PFSK-1 (cell line): ENCODE results near the gene ARHGEF16.

Source experiments
- POLR2AphosphoS5 ChIP-seq: IDR thresholded peaks from 2 replicates; pipeline ENCODE4 v1.6.1; 2012; ENCODE audit warnings: low read depth, mild to moderate bottlenecking, control low read depth, low read length, moderate library complexity
- SIN3A ChIP-seq: IDR thresholded peaks from 2 replicates; pipeline ENCODE4 v1.6.1; 2012; ENCODE audit warnings: mild to moderate bottlenecking, low read length, moderate library complexity, borderline replicate concordance; ENCODE audit not compliant: insufficient read depth

- TF ChIP-seq POLR2AphosphoS5 (no peak), SIN3A (no peak)
Measured at GRCh38 chr1:3423245-3423829, 31.1 kb upstream of the ARHGEF16 start.
